Stimulated activated CD4-positive, alpha-beta T cell treated with anti-CD3 and anti-CD28 coated beads, Interleukin-2, amount 100 ng/mL, for 48 hours (primary cell): ENCODE data around the gene ZNF385B.
"Not testable (repeated sequence)": the region's sequence is repeated elsewhere in the genome, so short reads cannot be mapped to it uniquely, and the experiment has no call there.

Source experiments
- DNase-seq, 2 donors: peaks; one replicate each; pipeline ENCODE4 v3.0.0-alpha.2; 2020

The ZNF385B gene

DNA sequence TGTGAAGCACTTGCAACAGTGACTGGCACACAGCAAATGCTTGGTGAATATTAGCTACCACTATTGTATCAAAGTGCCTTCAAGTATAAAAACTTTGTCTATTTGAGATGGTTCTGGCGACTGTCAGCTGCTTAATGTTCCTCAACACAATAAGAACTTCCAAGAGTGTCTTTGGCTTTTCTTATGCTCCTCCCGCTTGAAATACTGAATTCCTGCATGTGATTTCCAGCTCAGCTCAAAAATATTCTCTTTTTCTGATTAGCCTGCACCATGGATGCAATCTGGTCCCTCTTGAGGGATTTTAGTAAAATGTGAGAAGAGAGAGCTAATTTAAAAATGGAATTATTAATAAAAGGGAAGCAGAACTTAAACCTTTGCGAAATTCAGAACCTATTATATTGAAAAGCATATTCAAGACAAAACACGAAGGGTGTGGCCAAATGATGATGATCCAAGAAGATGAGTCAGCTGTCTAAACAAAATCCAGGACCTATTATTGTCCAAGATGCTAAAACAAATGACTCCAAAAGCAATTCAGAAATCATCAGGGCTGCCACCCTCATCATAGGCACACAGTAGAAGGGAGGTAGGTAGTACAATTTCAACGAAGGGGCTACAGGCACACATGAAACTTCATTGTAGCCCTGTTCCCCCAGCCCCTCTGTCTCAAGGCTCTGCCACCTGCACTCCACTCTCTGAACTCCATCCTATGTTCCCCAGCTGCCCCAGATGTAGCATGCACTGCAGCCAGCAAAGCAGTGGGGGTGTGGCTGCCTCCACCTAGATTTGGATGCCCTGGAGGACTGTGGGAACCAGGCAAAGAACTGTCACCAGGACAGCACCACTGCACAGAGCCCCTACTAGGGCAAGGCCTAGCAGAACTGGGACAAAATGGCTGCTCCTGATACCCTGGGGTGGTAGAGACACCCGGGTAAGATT is 190.1 kb downstream of the ZNF385B start:
- no peak for DNase-seq

DNA sequence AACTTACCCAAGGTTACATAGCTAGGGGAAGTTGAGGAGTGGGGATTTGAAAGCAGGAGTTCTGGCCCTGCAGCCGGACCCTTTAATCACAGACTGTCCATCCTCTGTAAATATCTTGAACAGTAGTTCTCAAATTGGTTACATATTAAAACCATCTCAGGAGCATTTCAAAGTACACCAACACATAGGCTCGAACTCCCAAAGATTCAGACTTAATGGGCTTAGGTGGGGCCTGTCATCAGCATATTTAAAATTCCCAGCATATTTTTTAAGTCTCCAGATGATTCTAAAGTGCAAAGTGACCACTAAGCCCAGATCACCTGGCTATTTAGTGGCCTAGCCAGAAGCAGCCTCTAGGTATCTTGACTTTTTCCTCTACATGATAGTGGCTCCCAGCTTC is 192.2 kb downstream of the ZNF385B start:
- DNase-seq, result no peak

- no peak for DNase-seq
These were observed 196.2 kb downstream of the ZNF385B start for GRCh38 chr2:179664972-179665812.

GRCh38 chr2:179661986-179662385 is 199.4 kb downstream of the ZNF385B start:
- DNase-seq, result no peak

- no peak for DNase-seq
These were observed 204.3 kb downstream of the ZNF385B start for GRCh38 chr2:179657068-179657595.

- DNase-seq, result no peak
These were observed 205.8 kb downstream of the ZNF385B start for GRCh38 chr2:179655627-179656026.

DNA sequence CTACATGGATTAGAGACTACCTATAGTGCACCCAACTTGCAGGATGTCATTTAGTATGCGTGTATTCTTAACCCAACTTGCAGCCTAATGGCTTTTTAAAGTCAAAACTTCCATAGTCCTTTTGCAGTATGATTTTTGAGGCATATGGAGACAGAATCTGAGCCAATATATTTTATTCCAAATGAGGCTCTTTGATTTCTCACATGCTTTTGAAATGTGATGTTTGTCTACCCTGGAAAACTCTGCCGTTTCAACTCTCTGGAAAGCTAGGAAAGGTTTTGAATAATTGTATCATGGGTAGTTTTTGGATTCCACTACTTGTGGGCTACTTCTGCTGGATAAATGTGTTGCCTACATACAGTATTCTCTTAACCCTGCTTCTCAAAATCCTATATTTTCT is 206.6 kb downstream of the ZNF385B start:
- no peak for DNase-seq

GRCh38 chr2:179652296-179652695 is 209.1 kb downstream of the ZNF385B start:
- no peak for DNase-seq

DNA sequence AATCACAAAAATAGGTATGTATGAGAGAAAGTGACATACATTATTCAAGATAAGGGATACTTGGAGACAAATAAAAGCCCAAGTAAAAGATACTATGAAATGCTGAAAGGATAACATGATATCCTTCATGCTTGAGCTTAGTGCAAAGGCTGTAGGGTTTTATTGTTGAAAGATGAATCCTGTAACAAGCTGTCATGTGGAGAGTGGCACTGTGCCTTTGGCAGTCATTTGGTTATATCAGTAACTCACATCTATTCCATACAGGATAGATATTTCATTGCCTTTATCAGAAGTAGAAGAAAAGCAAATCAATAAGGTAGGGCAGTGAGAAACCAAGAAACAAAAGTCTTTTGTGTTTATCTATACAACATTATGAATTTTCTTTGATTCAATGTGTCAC is 211.0 kb downstream of the ZNF385B start:
- no peak for DNase-seq

DNA sequence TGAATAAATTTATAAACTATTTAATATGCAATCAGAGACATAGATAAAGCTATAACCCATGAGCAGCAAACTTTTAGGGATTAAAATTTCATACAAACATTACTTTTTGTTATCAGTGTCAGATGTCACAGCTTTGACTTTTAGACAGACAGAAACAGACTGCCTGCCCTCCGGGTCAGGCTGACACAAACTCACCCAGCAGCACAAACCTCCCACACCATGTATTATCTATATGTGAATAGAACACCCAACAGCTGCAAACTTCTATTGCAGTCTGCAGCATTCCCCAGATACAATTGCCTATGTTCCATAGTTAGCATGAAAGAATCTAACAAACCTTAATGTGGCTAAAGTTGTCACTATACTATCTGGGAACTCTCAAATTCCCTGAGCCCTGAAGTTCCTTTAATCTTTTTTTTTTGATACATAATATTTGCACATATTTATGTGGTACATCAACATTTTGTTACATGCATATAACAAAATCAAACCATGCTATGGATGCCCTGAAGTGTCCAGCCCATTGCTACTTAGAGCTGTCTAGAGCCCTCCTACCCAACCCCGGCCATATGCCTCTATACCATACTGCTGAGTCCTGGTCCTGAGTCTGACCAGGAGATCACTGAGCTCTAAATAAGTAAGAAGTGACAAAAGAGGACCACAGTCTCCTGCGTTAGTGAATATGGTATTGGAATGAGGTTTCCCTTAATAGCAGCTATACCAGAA is 214.4 kb downstream of the ZNF385B start:
- DNase-seq, result no peak

DNA sequence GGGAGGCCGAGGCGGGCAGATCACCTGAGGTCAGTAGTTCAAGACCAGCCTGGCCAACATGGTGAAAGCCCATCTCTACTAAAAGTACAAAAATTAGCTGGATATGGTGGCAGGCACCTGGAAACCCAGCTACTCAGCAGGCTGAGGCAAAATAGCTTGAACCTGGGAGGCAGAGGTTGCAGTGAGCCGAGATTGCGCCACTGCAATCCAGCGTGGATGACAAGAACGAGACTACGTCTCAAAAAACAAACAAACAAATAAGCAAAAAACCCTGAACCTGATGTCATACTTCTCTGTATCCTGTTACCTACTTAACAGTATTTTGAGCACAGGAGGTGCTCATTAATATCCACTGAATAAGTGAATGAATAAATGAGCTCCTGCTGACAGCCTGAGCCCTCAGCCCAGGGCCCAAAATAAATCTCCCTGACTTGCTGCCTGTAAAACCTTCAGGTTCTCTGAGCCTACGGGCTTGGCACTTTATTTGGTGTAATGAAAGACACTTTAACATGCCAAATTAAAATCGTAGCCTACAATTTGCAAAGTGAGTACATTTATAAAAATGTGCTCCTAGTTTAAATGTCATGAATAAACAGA is 215.1 kb downstream of the ZNF385B start:
- DNase-seq, result no peak

DNA sequence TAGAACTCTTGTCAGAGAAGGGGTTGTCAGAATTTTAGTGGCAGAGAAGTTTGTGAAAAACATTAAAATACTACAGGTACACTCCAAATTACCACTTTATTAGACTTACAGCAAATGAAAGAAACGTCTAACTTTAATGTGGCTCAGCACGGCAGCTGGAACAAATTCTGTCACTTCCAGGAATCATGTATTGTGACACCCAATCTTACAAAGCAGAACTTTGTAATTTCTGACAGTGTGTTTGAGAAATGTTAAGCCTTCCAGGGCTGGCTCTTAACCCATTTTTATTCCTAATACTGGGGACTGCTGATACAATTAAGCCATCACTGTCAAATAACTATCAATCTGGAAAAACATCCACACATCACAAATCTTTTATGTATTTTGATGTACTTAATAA is 216.4 kb downstream of the ZNF385B start:
- DNase-seq, result no peak

DNA sequence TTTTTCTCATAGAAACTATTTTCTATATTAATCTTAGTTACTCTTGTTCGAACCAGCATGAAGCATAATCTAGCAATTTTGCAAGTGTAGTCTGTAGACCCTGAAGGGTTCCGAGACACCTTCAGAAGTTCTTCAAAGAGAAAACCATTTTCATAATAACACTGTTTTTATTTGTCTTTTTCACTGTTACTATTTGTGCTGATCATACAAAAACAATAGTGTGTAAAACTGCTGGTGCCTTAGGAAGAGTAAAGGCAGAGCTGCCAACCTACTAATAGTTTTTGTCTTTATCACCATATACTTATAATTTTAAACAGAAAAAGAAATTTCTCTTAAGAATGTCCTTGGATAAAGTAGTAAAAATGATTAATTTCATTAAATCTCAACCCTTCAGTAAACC is 218.9 kb downstream of the ZNF385B start:
- DNase-seq, result no peak

DNA sequence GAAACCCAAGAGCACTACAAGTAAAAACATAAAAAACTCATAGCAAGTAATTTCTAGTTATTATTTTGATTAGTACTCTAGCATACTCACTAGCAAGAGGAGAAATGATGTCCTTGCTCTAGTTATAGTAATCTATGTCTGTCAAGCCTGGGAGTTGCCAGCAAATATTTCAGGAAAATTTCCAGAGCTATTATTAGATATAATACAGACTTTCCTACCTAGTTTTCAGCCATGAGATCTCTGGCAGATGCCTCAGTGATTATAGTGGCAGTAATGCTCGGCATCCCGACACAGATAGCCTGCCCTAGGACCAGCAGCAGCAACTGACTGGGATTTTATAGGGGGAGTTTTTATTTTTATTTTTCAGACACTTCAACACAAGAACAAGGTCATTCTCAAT is 224.4 kb downstream of the ZNF385B start:
- no peak for DNase-seq

- no peak for DNase-seq
These were observed 225.1 kb downstream of the ZNF385B start for GRCh38 chr2:179636100-179636980.

DNA sequence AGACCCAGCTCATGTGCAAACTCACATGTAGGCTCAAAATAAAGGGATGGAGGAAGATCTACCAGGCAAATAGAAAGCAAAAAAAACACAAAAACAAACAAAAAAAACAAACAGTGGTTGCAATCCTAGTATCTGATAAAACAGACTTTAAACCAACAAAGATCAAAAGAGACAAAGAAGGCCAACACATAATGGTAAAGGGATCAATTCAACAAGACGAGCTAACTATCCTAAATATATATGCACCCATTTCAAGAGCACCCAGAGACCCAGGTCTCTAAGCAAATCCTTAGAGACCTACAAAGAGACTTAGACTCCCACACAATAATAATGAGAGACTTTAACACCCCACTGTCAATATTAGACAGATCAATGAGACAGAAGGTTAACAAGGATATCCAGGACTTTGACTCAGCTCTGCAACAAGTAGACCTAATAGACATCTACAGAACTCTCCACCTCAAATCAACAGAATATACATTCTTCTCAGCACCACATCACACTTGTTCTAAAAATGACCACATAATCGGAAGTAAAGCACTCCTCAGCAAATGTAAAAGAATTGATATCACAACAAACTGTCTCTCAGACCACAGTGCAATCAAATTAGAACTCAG is 229.5 kb downstream of the ZNF385B start:
- DNase-seq, result not testable (repeated sequence)

- not testable (repeated sequence) for DNase-seq
These were observed 231.6 kb downstream of the ZNF385B start for GRCh38 chr2:179629776-179630175.

GRCh38 chr2:179626261-179626660 is 235.2 kb downstream of the ZNF385B start:
- no peak for DNase-seq

GRCh38 chr2:179622635-179623300 is 238.6 kb downstream of the ZNF385B start:
- no peak for DNase-seq

DNA sequence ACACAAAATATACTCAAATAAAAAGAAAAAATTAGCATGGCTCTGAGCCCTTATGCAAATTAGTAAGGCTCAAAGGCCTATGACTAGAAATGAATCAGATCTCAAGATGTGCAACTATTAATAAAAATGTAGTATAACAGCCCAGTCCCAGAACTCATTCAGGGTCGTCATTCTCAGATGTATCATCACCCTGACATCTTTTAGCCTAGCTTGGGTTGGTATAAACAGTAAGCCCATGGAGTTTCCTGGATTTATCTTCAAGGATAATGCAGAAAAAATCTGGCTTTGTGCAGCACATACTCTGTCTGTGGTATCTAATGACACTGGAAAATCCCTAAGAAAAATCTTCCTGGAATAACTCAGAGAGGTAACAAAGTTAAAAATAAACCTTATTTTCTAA is 239.3 kb downstream of the ZNF385B start:
- no peak for DNase-seq
